ENCODE measurements around the gene FUT8. TPM values are rescaled to one million over a fixed set of nuclear protein-coding genes. Genes with fewer than 3 reads are reported as not detected.

The FUT8 gene
- total and polyA plus RNA-seq, 2 donors (not counting 1 experiment from before 2014, with no cell fraction given): 13.2 to 91.8 TPM

DNA sequence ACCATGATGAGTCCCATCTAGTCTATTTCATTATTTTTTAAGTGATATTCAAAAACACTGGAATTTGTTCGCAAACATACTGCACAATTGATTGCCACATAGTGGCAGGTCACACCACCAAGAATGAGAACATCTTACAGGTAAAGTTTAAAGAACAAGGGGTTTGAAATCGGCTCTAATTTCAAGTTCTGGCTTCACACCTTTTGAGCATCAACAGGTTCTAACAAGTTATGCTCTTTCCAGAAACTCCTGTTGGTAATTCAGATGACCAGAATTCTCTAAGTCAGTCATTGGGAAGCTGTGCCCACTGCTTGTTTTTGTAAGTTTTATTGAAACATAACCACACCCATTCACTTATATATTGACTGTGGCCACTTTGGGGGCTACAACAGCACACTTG lies 336.3 kb downstream of the FUT8 start:
- intact Hi-C loops (cut with micrococcal nuclease): no loop called here
- H2AFZ ChIP-seq (ENCODE audit: insufficient read depth, low read depth, low read length, poor library complexity, severe bottlenecking): no peak overlapping the region
- no peaks in the 10 kb centered on the region for H3K79me2 ChIP-seq (ENCODE audit: control insufficient read depth, insufficient read depth, low read length)
- Mint-ChIP-seq H3K9me3 (ENCODE audit: insufficient read depth) (no peaks in the 10 kb centered on the region), H3K27me3 (no peaks in the 10 kb centered on the region), H3K4me3 (no peak overlapping the region), H3K4me1 (no peaks in the 10 kb centered on the region), H3K27ac (no peak overlapping the region)
- WGBS (ENCODE audit: insufficient coverage): 91% methylated on average over 1 of the region's 2 CpGs
- no peaks in the 10 kb centered on the region for H3K36me3 ChIP-seq (replicated peaks in 1 of 2; ENCODE audit: control extremely low read depth in 1 of 2, control insufficient read depth in 1 of 2, extremely low read depth in 1 of 2, insufficient read depth in 2 of 2, low read length in 1 of 2)
- no peaks in the 10 kb centered on the region for H3K27me3 ChIP-seq (replicated peaks in 1 of 4; ENCODE audit: control extremely low read depth in 1 of 4, control insufficient read depth in 3 of 4, insufficient read depth in 4 of 4, low read length in 3 of 4)
- H3K4me2 ChIP-seq (replicated peaks; ENCODE audit: low read depth, low read length, poor library complexity, severe bottlenecking): no peak overlapping the region
- H3K4me3 ChIP-seq (ENCODE audit: control extremely low read depth in 1 of 5, extremely low read depth in 1 of 5, insufficient read depth in 1 of 5, low read depth in 2 of 5, low read length in 4 of 5): no peak overlapping the region
- no peak overlapping the region for H3K27ac ChIP-seq (ENCODE audit: low read length in 2 of 2)
- DNase-seq (no peak), ATAC-seq (ENCODE audit: low read depth) (no peak)
- CTCF ChIA-PET: no interaction called here
- no peaks in the 10 kb centered on the region for H3K4me1 ChIP-seq (ENCODE audit: control insufficient read depth in 2 of 2, insufficient read depth in 2 of 2, low read length in 2 of 2)
- POLR2A ChIA-PET: no interaction called here
- TF ChIP-seq EZH2 (IDR thresholded peaks at IDR 0.05; ENCODE audit: borderline replicate concordance, insufficient read depth, low read depth, low read length, poor library complexity, severe bottlenecking) (no peak), CTCF (IDR thresholded peaks at IDR 0.05) (no peak)
- H4K20me1 ChIP-seq (ENCODE audit: control insufficient read depth, insufficient read depth, low read length, poor library complexity, severe bottlenecking): no peaks in the 10 kb centered on the region
- H3K9me3 ChIP-seq (ENCODE audit: control extremely low read depth in 1 of 3, control insufficient read depth in 2 of 3, insufficient read depth in 1 of 3, low read length in 2 of 3): peaks cover 0 to 1% (median 0%) of the 10 kb centered on the region in 3 donors
- H3K9ac ChIP-seq (ENCODE audit: low read length): no peak overlapping the region

GRCh38 chr14:65749287-65749686 lies 336.8 kb downstream of the FUT8 start:
- ChIA-PET POLR2A (no interaction called here), CTCF (no interaction called here)
- no peaks in the 10 kb centered on the region for H4K20me1 ChIP-seq (ENCODE audit: control insufficient read depth, insufficient read depth, low read length, poor library complexity, severe bottlenecking)
- no peaks in the 10 kb centered on the region for H3K4me1 Mint-ChIP-seq
- ATAC-seq (ENCODE audit: low read depth): no peak
- no peak overlapping the region for H3K4me3 Mint-ChIP-seq
- H3K9ac ChIP-seq (ENCODE audit: low read length): no peak overlapping the region
- no peak overlapping the region for H2AFZ ChIP-seq (ENCODE audit: insufficient read depth, low read depth, low read length, poor library complexity, severe bottlenecking)
- H3K27me3 ChIP-seq (replicated peaks in 1 of 4; ENCODE audit: control extremely low read depth in 1 of 4, control insufficient read depth in 3 of 4, insufficient read depth in 4 of 4, low read length in 3 of 4): no peaks in the 10 kb centered on the region
- H3K4me3 ChIP-seq (ENCODE audit: control extremely low read depth in 1 of 5, extremely low read depth in 1 of 5, insufficient read depth in 1 of 5, low read depth in 2 of 5, low read length in 4 of 5): no peak overlapping the region
- no peak overlapping the region for H3K27ac Mint-ChIP-seq
- H3K27me3 Mint-ChIP-seq: no peaks in the 10 kb centered on the region
- no peaks in the 10 kb centered on the region for H3K36me3 ChIP-seq (replicated peaks in 1 of 2; ENCODE audit: control extremely low read depth in 1 of 2, control insufficient read depth in 1 of 2, extremely low read depth in 1 of 2, insufficient read depth in 2 of 2, low read length in 1 of 2)
- H3K27ac ChIP-seq (ENCODE audit: low read length in 2 of 2): no peak overlapping the region
- TF ChIP-seq CTCF (IDR thresholded peaks at IDR 0.05) (no peak), EZH2 (IDR thresholded peaks at IDR 0.05; ENCODE audit: borderline replicate concordance, insufficient read depth, low read depth, low read length, poor library complexity, severe bottlenecking) (no peak)
- no peak for DNase-seq
- H3K4me1 ChIP-seq (ENCODE audit: control insufficient read depth in 2 of 2, insufficient read depth in 2 of 2, low read length in 2 of 2): no peaks in the 10 kb centered on the region
- H3K9me3 Mint-ChIP-seq (ENCODE audit: insufficient read depth): no peaks in the 10 kb centered on the region
- no peak overlapping the region for H3K4me2 ChIP-seq (replicated peaks; ENCODE audit: low read depth, low read length, poor library complexity, severe bottlenecking)
- intact Hi-C loops (cut with micrococcal nuclease): no loop called here
- no CpG with 5 or more reads among the region's 3 CpGs for WGBS (ENCODE audit: insufficient coverage)
- H3K9me3 ChIP-seq (ENCODE audit: control extremely low read depth in 1 of 3, control insufficient read depth in 2 of 3, insufficient read depth in 1 of 3, low read length in 2 of 3): peaks cover 0 to 1% (median 0%) of the 10 kb centered on the region in 3 donors
- no peaks in the 10 kb centered on the region for H3K79me2 ChIP-seq (ENCODE audit: control insufficient read depth, insufficient read depth, low read length)
